Right ventricle myocardium superior (tissue), 1 donor: ENCODE results near the gene CFAP410. TPM values are rescaled to one million over a fixed set of nuclear protein-coding genes. Genes with fewer than 3 reads are reported as not detected.

Source experiments
- ATAC-seq: fragments of 200-7000 bp; cut with Tn5 transposase; one replicate; pipeline ENCODE4 v1.9.1; 2020; ENCODE audit warnings: mild to moderate bottlenecking; ENCODE audit not compliant: poor library complexity
- DNase-seq: peaks from one replicate; pipeline ENCODE4 v3.0.0-alpha.2; 2020
- intact Hi-C: fragments of 100-400 bp; cut with DNase I; formaldehyde crosslinking; loops from one replicate; pipeline ENCODE4 v1.11.2; 2022
- total RNA-seq: library from RNA; stranded (reverse); fragmentation: NEBNext Ultra II Directional; extraction: Animal tissue kit (Norgen Biotek cat#: 25700); gene quantifications from one replicate; pipeline ENCODE4 v1.2.1, GENCODE V29; 2021
- donor health status: DM: no; HTN: yes; CAD: no; lungs with severe emphysema.

The CFAP410 gene
- total RNA-seq, 1 donor from 2014 or later = 13.9 TPM

DNA sequence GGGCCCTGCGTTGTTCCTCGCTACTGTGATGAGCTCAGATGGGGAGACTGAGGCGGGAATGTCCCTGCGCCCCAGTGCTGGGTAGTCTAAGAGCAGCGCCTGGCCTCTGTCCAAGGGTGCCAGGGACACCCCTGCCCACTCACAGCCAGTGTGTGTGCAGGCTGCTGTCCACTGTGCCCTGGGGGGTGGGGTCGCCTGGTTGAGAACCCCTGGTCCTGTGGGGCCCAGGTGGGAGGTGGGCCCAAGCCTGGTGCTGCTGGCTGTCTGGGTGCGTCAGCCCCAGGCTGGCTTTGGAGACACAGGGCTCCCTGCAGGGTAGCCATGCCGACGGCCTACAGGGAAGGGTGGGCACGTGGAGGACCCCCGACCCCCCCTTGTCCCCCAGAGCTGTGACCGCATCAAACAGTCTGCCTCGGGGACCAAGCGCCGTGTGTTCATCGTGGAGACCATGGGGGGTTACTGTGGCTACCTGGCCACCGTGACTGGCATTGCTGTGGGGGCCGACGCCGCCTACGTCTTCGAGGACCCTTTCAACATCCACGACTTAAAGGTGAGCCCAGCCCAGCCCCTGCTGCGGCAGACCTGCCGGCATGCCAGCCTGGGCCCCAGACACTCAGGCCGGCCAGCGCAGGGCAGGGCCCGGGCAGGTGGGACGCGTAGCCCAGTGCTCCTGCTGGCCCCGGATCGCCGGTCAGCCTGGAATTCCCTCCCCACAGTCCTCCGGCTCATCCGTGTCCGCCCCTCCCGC, 14.9 kb downstream of the CFAP410 start:
- intact Hi-C loops = no loop called here
- no peak for ATAC-seq
- DNase-seq = no peak

DNA sequence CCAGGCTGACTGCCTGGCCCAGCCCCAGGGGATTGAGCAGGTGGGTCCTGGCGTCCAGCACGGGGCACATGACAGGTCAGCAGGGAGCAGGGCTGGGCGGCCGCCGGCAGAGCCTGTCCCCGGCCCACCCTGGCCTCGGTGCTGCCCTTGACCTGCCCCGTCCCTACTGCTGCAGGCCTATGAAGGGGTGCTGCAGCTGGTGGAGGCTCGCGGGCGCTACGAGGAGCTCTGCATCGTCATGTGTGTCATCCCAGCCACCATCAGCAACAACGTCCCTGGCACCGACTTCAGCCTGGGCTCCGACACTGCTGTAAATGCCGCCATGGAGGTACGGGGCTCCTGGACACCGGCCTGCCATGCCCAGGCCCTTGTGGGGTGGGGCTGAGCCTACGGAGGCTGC, 15.6 kb downstream of the CFAP410 start:
- DNase-seq = no peak
- no peak for ATAC-seq
- intact Hi-C loops = no loop called here

DNA sequence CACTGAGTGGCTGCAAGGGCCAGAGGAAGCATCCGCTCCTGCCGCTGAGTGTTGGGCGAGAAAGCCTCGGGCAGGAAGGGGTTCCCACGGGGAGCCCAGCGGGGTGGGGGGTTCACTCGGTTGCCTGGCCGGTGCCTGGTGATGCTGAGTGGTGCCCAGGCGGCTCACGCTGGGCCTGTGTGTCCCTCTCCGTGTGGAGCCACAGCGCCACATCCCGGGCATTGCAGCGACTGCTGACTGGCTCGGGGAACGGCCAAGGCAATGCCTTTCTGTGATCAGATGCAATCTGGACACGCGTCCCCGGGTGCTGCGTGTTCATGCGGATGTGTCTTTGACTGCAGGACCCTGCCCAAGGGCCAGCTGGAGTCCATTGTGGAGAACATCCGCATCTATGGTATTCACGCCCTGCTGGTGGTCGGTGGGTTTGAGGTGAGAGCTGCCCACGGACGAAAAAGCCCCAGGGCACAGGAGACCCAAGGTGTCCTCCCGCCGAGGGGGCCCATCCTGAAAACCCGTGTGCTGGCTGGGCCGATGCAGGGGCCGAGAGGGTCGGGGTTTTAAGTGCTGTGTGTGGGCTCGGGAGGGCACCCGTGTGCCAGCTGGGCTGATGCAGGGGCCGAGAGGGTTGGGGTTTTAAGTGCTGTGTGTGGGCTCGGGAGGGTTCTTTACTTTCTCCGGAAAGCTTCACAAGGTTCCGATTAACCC, 16.4 kb downstream of the CFAP410 start:
- intact Hi-C loops = no loop called here
- no peak for DNase-seq

DNA sequence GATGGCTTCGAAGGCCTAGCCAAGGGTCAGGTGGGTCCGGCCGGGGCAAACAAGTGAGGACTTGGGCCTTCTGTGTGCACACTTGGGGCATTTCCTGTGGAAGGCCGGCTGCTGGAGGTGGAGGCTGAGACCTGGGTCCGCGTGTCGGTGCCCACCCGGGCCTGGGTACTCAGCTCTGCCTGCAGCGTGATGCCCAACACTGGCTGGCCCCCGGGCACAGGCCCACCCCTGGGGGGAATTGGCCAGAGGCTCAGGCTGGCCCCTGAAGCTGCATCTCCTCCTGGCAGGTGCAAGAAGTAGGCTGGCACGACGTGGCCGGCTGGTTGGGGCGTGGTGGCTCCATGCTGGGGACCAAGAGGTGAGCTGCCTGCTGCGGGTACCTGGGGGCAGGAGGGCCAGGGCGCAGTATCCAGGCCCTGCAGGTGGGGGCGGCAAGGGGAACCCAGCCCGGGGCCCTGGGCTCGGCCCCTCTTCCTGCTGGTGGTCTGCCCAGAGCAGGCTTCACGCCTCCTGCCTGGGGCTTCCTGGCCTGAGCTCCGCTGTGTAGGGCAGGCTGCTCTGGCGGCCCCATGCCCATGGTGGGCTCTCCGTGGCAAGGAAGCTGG, 17.2 kb downstream of the CFAP410 start:
- ATAC-seq (no peak), DNase-seq (no peak)
- intact Hi-C loops = no loop called here

More for the DNA sequence above, 16.4 kb downstream of the CFAP410 start:
- ATAC-seq = no peak

DNA sequence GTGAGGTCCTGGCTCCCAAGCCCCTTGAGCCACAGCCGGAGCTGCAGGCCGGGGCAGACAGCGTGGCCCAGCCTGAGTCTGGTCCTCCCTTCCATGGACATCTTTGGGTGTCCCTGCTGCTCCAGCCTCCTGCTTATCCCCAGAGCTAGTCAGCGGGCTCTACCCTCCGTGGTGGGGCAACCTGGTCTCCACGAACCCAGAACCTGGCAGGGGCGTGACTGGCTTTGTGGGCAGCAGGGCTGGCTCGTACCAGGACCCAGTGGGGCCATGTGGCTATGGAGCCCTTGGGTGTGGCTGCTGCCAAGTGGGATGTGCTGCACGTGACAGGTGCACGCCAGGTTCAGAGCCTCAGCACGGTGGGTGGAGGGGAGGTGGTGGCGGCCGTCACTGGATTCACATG, 18.3 kb downstream of the CFAP410 start:
- ATAC-seq = no peak
- intact Hi-C loops = no loop called here
- no peak for DNase-seq

DNA sequence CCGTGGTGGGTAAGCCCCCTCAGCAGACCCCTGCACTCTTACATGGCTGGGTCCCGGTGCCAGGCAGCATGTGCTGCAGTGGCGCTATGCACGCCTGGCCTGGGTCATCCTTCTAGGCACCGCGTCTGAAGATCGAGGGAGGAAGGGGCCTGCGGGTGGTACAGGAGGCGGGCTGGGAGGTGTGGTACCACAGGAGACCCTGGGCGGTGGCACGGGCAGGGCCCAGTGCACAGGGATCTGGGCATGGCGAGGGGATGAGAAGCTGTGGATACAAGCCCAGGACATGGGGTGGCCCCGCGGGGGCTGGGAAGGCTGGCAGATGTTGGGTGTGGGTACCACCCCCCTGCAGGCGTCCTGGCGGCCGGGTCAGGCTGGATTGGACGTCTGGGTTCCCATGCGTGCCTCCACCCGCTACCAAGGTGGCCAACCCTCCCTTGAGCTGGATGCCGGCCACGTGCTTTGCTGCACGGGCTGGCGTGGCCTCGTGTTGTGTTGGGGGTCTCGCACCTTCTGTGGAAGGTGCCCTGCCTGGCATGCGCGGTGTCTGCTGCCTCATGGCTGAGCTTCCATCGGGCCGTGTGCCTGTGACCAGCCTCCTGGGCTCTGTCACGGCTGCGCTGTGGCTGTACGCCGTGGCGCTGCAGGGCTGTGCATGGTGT, 19.7 kb downstream of the CFAP410 start:
- DNase-seq (no peak), ATAC-seq (no peak)
- intact Hi-C loops = no loop called here

DNA sequence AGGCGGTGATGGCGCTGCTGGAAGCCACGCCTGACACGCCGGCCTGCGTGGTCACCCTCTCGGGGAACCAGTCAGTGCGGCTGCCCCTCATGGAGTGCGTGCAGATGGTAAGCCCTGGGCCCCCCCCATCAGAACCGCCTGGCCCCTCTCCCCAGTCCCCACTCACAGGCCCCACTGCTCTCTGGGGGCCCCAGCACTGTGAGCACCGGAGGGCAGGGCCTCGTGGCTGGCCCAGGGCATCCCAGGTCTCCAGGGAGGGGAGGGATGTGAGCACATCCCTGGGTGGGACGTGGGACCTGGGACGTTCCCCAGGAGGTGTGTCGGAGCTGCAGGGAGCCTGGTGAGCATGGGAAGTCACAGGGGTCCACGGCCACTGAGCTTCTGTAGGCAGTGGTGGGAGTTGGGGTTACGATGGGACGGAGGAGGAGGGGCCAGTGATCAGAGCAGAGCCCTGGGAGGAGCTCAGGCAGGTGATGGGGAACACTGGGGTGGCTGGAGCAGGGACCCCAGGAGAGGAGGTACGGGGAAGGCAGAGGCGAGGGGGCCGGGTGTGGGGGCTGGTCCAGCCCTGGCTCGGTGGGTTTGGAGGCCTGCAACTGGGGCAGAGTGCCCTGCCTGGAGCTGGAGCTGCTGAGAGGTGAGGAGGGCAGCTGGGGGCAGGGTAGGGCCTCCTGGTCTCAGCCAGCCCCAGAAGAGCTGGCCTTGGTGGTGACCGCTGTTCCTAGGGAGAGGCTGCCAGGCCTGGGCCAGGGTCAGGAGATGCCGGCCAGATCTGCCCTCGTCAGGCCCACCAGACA, 20.5 kb downstream of the CFAP410 start:
- ATAC-seq (no peak), DNase-seq (no peak)
- intact Hi-C loops = no loop called here

DNA sequence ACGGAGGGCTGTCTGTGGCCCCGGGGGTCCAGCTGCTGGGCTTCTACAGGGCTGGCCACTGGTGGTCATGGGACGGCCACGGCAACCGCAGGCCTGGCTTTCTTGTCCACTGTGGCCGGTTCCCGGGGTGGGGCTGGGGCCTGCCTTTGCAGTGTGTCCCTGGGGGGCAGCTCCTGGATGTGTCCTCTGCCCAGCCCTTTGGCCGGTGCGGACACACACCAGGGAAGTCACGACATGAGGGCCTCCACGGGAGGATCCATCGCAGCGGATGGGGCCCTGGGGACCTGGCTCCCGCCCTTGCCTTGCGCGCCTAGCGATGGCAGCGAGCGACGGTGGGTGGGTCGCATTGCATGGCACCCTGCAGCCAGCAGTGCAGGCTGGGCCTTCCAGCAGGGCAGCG, 21.3 kb downstream of the CFAP410 start:
- no peak for ATAC-seq
- no peak for DNase-seq
- intact Hi-C loops = no loop called here

DNA sequence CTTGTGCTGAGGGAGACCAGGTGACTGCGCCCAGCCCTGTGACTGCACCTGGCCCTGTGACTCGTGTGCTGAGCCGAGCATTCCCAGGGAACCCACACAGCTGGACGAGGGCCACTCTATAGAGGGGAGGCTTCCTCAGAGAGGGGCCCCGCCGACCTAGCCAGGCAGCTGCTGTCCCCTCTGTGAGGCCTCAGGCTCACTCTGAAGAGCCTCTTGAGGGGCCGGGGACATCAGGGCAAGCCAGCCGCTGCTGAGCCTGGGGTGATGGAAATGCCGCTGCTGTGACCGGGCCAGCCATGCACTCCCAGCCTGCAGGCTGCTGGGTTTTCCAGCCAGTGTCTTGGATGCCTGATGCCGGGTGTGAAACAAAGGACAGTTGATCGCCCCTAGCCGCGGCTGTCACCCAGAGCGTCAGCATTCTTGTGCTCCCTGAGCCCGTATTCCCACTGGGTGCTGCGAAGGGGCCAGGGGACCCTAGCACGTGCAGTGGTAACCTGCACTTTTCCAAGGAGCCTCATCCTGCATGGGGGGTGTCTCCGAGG, 21.9 kb downstream of the CFAP410 start:
- DNase-seq = no peak
- ATAC-seq = no peak
- intact Hi-C loops = no loop called here

DNA sequence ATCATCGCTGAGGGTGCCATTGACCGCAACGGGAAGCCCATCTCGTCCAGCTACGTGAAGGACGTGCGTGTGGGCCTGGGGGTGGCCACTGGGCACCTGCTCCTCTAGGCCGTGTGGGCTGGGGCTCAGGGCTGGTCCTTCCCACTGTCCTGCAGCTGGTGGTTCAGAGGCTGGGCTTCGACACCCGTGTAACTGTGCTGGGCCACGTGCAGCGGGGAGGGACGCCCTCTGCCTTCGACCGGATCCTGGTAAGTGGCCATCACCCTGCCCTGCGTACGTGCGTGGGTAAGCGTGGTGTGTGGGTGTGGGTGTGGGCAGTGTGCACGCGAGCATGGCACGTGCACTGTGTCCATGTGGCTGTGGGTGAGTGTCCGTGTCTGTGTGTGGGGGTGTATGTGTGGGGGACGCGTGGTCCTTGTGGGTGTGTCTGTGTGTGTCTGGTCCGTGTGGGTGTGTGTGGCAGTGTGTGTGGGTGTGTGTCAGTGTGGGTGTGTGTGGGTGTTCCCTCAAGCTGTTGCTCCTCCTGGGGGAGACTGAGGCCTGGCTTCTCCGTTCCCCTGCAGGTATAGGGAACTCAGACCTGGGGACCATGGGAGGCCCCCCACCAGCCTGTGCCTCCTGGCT, 22.8 kb downstream of the CFAP410 start:
- ATAC-seq = no peak
- intact Hi-C loops = no loop called here

DNA sequence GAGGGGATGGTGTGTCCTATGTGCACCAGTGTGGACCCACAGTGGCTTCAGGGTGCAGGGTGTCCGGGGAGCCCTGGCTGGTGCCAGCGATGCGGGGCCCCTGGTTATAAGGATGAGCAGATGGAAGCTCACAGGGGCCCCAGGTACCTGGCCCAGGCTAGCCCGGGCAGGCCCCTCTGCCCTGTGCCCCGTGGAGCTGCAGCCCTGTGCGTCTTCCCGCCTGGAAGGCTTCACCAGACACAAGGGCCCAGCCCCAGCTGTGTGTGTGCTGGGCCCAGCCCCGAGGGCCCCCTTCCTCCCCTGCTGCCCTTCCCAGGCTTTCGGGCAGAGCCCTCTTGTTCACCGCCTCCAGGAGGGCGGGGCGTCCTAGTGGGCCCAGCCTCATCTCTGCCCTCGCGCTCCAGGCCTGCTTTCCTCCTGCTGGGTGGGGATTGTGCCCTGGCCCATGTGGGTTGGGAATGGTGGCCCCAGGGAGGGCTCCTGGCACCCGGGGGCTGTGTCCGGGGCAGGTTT, 23.4 kb downstream of the CFAP410 start:
- no peak for ATAC-seq
- intact Hi-C loops = no loop called here
- no peak for DNase-seq

More for the DNA sequence above, 22.8 kb downstream of the CFAP410 start:
- DNase-seq = no peak

DNA sequence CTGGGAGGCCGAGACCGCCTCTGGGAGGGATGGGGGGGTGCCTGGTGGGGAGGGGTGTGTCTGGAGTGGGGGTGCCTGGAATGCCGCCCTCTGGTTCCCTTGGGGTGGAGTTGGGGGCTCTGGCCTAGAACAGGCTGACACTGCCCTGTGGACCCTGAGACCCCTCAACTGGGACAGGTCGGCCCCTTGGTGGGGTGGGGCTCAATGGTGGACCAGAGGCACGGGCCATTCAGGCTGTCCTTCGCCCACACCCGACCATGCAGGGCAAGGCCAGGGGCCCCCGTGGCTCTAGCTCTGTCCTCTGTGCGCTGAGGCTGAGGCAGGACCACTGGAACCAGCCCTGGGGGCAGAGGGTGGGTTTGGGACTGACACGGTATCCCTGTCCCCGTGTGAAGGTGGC, 24.6 kb downstream of the CFAP410 start:
- no peak for DNase-seq
- intact Hi-C loops = no loop called here

DNA sequence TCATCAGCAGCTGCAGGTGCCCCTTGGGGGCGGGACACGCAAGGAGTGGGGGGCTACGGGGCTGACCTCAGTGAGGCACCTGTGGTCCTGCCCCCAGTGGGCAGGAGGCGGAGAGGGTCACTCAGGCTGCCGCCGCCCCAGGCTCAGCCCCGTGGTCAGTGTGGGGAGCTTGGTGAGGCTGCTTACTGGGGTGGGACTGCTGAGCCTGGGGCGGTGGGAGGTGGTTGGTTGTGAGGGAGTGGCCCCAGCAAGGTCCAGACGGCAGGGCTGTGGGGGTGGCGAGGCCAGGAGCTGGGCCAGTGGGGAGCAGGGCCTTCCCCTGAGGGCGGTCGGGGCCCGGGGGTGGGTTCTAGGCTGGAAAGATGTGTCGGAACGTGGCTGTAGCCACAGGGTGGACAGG, 25.1 kb downstream of the CFAP410 start:
- DNase-seq = no peak
- ATAC-seq = no peak
- intact Hi-C loops = no loop called here

More for the DNA sequence above, 24.6 kb downstream of the CFAP410 start:
- ATAC-seq = no peak

DNA sequence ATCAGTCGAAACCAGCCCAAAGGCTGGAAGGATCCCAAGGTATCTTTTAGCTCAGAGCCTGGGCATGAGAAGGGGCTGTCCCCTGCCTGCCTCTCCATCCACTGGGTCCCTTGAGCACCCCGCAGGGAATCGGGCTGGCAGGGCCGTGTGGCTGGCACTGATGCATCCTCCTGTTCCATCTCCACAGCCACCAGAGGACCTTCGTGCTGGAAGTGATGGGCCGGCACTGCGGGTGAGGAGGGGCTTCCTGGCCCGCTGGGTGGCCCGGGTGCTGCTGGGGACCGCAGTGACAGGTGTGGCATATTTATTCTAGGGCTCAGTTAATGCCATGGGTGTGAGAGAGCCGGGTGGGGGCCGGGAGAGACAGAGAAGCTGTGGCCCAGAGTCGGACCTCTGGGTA, 25.7 kb downstream of the CFAP410 start:
- intact Hi-C loops = no loop called here
- no peak for DNase-seq
- ATAC-seq = no peak

DNA sequence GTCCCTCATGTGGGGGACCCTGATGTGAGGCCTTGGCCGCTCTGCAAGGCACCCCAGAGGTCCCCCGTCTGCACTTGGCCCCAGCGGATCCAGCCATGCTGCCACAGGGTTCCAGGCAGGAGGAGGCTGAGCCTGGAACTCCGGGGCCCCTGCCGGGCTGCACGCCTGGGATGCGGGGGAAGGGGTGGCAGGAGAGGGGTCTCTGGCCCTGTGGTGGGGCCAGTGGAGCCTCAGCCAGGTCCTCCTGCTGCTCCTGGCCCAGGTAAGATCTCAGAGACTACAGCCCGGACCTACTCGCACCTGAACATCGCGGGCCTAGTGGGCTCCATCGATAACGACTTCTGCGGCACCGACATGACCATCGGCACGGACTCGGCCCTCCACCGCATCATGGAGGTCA, 26.5 kb downstream of the CFAP410 start:
- intact Hi-C loops = no loop called here
- DNase-seq = no peak
- no peak for ATAC-seq

DNA sequence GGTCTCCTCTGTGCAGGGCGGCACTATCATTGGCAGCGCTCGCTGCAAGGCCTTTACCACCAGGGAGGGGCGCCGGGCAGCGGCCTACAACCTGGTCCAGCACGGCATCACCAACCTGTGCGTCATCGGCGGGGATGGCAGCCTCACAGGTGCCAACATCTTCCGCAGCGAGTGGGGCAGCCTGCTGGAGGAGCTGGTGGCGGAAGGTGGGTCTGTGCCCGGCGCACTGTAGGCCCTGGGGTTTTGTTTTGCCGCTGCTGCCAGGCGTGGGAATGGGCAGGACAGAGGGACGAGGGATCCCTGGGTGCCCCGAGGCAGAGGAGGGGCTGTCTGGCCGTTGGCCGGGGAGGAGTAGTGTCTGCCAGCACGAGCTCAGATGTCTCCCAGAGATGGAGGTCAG, 27.1 kb downstream of the CFAP410 start:
- no peak for ATAC-seq
- intact Hi-C loops = no loop called here

DNA sequence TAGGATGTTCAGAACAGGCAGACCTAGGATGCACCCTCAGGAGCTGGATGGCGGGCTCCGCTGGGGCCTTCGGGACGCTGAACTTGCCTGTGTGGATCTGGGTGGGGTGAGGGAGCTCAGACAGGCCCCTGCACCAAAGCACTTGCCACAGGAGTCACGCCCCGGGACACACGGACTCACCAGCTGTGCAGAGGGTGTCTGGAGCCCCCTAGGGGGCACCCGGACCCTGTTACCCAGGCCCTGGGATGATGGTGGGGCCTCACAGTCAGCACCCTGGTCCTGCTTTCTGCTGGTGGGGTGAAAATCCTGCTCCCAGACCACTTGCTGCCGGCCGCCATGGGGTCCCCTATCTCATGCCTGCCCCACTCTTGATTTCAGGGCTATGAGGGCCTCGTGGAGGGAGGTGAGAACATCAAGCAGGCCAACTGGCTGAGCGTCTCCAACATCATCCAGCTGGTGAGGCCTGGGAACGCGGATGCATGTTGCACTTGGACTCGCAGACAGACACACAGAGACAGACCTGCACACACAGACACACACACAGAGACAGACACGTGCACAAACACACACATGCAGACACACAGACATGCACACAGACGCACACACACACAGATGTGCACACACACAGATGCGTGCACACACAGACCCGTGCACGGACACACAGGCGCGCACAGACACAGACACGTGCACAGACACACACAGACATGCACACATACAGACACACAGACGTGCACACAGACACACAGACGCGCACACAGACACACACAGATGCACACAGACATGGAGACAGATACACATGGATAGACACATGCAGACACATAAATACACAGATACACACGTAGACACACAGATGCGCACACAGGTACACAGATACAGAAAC, 28.3 kb downstream of the CFAP410 start:
- ATAC-seq = no peak
- intact Hi-C loops = no loop called here
- DNase-seq = no peak

More for the DNA sequence above, 27.1 kb downstream of the CFAP410 start:
- DNase-seq = no peak
